ENCODE measurements around the gene PLXNA4. TPM values are rescaled to one million over a fixed set of nuclear protein-coding genes. Genes with fewer than 3 reads are reported as not detected.

The PLXNA4 gene
- total RNA-seq, 2 donors from 2014 or later, result 24.0 to 42.7 TPM

DNA sequence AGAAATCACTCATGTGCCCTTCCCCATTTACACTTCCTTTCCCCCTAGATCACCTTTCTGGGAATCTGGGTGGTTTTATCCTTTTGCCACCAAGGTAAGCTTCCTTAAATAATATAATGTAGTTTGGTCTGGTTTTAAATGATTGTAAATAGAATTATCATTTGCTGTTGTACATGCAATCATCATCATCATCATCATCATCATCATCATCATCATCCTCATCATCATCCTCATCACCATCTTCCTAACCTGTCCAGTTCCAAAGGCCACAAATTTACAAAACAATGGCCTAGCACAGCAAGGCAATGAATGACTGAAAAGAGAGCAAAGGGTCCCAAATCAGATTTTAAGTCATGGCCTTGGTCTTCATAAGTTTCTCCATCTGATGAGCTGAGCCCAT, 329.7 kb downstream of the PLXNA4 start:
- peaks cover 2% of the 10 kb centered on the region for H3K27me3 Mint-ChIP-seq (ENCODE audit: insufficient read depth)

DNA sequence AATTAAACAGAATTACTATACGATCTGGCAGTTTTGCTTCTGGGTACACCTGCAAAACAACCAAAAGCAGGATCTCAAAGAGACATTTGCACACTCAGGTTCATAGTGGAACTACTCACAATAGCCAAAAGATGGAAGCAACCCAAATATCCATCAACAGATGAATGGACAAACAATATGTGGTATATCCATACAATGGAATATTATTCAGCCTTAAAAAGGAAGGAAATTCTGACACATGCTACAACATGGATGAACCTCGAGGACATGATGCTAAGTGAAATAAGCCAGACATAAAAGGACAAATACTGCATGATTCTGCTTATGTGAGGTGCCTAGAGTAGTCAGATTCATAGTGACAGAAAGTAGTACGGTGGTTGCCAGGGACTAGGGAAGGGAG, 330.7 kb downstream of the PLXNA4 start:
- no peak overlapping the region for H3K4me3 ChIP-seq (ENCODE audit: low read length)
- H3K4me1 ChIP-seq (ENCODE audit: control insufficient read depth, insufficient read depth, low read length), result no peaks in the 10 kb centered on the region
- Mint-ChIP-seq H3K4me1 (peaks cover 10% of the 10 kb centered on the region), H3K27me3 (ENCODE audit: insufficient read depth) (peaks cover 2% of the 10 kb centered on the region), H3K36me3 (ENCODE audit: low read depth) (peaks cover 24% of the 10 kb centered on the region), H3K27ac (no peak overlapping the region), H3K9me3 (peaks cover 21% of the 10 kb centered on the region), H3K4me3 (no peak overlapping the region)
- DNase-seq, result no peak
- H3K27ac ChIP-seq (ENCODE audit: low read depth, low read length), result no peak overlapping the region
- no peaks in the 10 kb centered on the region for H3K36me3 ChIP-seq (ENCODE audit: control insufficient read depth, insufficient read depth, low read length)
- H3K9me3 ChIP-seq (ENCODE audit: control insufficient read depth, low read length), result peaks cover 11% of the 10 kb centered on the region
- H3K27me3 ChIP-seq (ENCODE audit: control insufficient read depth, insufficient read depth, low read length, poor library complexity, severe bottlenecking), result no peaks in the 10 kb centered on the region
- no peak overlapping the region for H3K9ac ChIP-seq (ENCODE audit: extremely low read depth, low read length, poor library complexity, severe bottlenecking)
- WGBS, 2 experiments (ENCODE audit: insufficient coverage in 1 of 2, insufficient read length in 1 of 2), result 87 to 92% methylated on average over 3 of the region's 3 CpGs
- TF ChIP-seq, protein P1, sequence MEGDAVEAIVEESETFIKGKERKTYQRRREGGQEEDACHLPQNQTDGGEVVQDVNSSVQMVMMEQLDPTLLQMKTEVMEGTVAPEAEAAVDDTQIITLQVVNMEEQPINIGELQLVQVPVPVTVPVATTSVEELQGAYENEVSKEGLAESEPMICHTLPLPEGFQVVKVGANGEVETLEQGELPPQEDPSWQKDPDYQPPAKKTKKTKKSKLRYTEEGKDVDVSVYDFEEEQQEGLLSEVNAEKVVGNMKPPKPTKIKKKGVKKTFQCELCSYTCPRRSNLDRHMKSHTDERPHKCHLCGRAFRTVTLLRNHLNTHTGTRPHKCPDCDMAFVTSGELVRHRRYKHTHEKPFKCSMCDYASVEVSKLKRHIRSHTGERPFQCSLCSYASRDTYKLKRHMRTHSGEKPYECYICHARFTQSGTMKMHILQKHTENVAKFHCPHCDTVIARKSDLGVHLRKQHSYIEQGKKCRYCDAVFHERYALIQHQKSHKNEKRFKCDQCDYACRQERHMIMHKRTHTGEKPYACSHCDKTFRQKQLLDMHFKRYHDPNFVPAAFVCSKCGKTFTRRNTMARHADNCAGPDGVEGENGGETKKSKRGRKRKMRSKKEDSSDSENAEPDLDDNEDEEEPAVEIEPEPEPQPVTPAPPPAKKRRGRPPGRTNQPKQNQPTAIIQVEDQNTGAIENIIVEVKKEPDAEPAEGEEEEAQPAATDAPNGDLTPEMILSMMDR (conservative IDR thresholded peaks at IDR 0.05), result no peak

More for the DNA sequence above, 329.7 kb downstream of the PLXNA4 start:
- H3K9me3 ChIP-seq (ENCODE audit: control insufficient read depth, low read length), result peaks cover 11% of the 10 kb centered on the region
- DNase-seq, result no peak
- Mint-ChIP-seq H3K36me3 (ENCODE audit: low read depth) (peaks cover 24% of the 10 kb centered on the region), H3K4me1 (peaks cover 19% of the 10 kb centered on the region), H3K27ac (no peak overlapping the region), H3K4me3 (no peak overlapping the region), H3K9me3 (peaks cover 21% of the 10 kb centered on the region)
- no peaks in the 10 kb centered on the region for H3K27me3 ChIP-seq (ENCODE audit: control insufficient read depth, insufficient read depth, low read length, poor library complexity, severe bottlenecking)
- H3K36me3 ChIP-seq (ENCODE audit: control insufficient read depth, insufficient read depth, low read length), result no peaks in the 10 kb centered on the region
- H3K4me3 ChIP-seq (ENCODE audit: low read length), result no peak overlapping the region
- H3K27ac ChIP-seq (ENCODE audit: low read depth, low read length), result no peak overlapping the region
- no peak overlapping the region for H3K9ac ChIP-seq (ENCODE audit: extremely low read depth, low read length, poor library complexity, severe bottlenecking)
- no peaks in the 10 kb centered on the region for H3K4me1 ChIP-seq (ENCODE audit: control insufficient read depth, insufficient read depth, low read length)
- TF ChIP-seq, protein P1 (conservative IDR thresholded peaks at IDR 0.05), result no peak

DNA sequence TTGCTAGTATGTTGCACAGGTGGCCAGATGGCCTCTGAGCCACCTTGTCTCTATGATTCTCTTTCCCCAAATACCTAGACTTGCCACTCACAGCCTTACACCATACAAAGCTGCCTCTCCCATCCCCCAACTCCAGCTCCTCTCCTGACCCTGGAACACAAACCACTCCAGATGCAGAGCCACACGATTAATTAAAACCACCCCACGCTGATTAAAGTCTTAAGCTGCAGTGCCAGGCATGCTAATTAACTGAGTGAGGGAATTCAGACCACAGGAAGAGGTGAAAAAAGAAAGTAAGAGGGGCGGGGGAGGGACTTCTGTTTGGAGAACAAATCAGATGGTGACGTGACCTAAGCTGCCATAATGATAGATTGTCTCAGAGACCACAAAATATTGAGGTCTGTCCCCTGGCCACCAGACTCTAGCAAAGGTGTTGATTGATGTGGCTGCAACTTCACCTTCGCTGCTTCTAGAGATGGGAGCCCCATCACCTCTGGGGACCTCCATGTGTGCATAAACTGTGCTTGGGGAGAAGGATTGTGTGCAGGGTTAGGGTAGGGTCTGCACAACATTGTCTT, 331.3 kb downstream of the PLXNA4 start:
- Histone ChIP-seq H3K36me3 (ENCODE audit: control insufficient read depth, insufficient read depth, low read length) (no peaks in the 10 kb centered on the region), H3K27me3 (ENCODE audit: control insufficient read depth, insufficient read depth, low read length, poor library complexity, severe bottlenecking) (no peaks in the 10 kb centered on the region), H3K9ac (ENCODE audit: extremely low read depth, low read length, poor library complexity, severe bottlenecking) (no peak overlapping the region), H3K9me3 (ENCODE audit: control insufficient read depth, low read length) (peaks cover 11% of the 10 kb centered on the region), H3K4me3 (ENCODE audit: low read length) (no peak overlapping the region), H3K27ac (ENCODE audit: low read depth, low read length) (no peak overlapping the region), H3K4me1 (ENCODE audit: control insufficient read depth, insufficient read depth, low read length) (no peaks in the 10 kb centered on the region)
- H3K36me3 Mint-ChIP-seq (ENCODE audit: low read depth), result peaks cover 24% of the 10 kb centered on the region
- TF ChIP-seq, protein P1 (conservative IDR thresholded peaks at IDR 0.05), result no peak
- H3K9me3 Mint-ChIP-seq, result peaks cover 21% of the 10 kb centered on the region
- H3K27me3 Mint-ChIP-seq (ENCODE audit: insufficient read depth), result peaks cover 2% of the 10 kb centered on the region
- DNase-seq, result no peak
- H3K4me1 Mint-ChIP-seq, result peaks cover 4% of the 10 kb centered on the region
- no peak overlapping the region for H3K4me3 Mint-ChIP-seq
- H3K27ac Mint-ChIP-seq, result no peak overlapping the region
- WGBS, 2 experiments (ENCODE audit: insufficient coverage in 1 of 2, insufficient read length in 1 of 2), result 82 to 95% methylated on average over 2 to 5 of the region's 5 CpGs

All from endodermal cell (in vitro differentiated cells).